HCT116 (cell line): ENCODE measurements around the gene FNIP2. TPM values are rescaled to one million over a fixed set of nuclear protein-coding genes. Genes with fewer than 3 reads are reported as not detected.
A peak's percentile ranks its signal among the peaks of the same experiment; 100 is the strongest.

Source experiments
- ATAC-seq: fragments of 200-7000 bp; cut with Tn5 transposase; 2 replicates; pipeline ENCODE4 v1.9.1; 2020; ENCODE audit warnings: mild to moderate bottlenecking, moderate library complexity
- BruUV-seq: library from RNA; stranded (reverse); fragments of 400-500 nt; replicated peaks from 2 replicates; lab custom pipeline; 2021; lab: Mats Ljungman, UMichigan
- CTCF ChIA-PET: fragments of 300-600 bp; sonication (Branson Sonifier 250); formaldehyde crosslinking; loops from one replicate; lab custom pipeline; 2021; ENCODE audit warnings: antibody characterized with exemption; lab: Charles Lee
- POLR2A ChIA-PET: fragments of 300-600, 350-600 bp; sonication (Branson Sonifier 250); formaldehyde crosslinking; loops from one replicate; lab custom pipeline; 2021; ENCODE audit warnings: antibody characterized with exemption; lab: Charles Lee
- RAD21 ChIA-PET, 2 experiments: fragments of 300-600 bp; sonication (Branson Sonifier 250); formaldehyde crosslinking; loops; one replicate each; lab custom pipeline; 2023; ENCODE audit warnings: low total read pairs in 2 of 2; ENCODE audit not compliant: uncharacterized antibody in 2 of 2, unreplicated experiment in 2 of 2, low non-redundant PET in 1 of 2; lab: Charles Lee
- DNase-seq: peaks from one replicate; pipeline ENCODE4 v3.0.0-alpha.2; 2010; ENCODE audit warnings: low read depth, low spot score
- H2AFZ ChIP-seq: fragments of 200-600 bp; shearing (Covaris generic), sonication (generic); 2 replicates; pipeline ENCODE4 v1.6.1; 2017; ENCODE audit warnings: low read depth, mixed run types, mixed read lengths, antibody characterized with exemption, low read length; ENCODE audit not compliant: poor library complexity, severe bottlenecking
- H3K27ac ChIP-seq: 2 replicates; pipeline ENCODE4 v1.5.1; 2012; ENCODE audit warnings: low read depth, low read length
- H3K27me3 ChIP-seq: fragments of 200-600 bp; sonication (generic); 2 replicates; pipeline ENCODE4 v1.6.1; 2016; ENCODE audit warnings: mixed run types, low read length, mixed read lengths; ENCODE audit not compliant: insufficient read depth
- H3K36me3 ChIP-seq, 2 experiments: fragments of 200-500 bp in 1 of 2; fragments of 200-600 bp in 1 of 2; sonication (Bioruptor generic) in 1 of 2; sonication (generic) in 1 of 2; 2 replicates each; pipeline versions ENCODE4 v1.5.1 to v1.6.1; 2014 to 2016; ENCODE audit warnings: low read length in 2 of 2, inconsistent platforms in 1 of 2, mixed read lengths in 1 of 2, mixed run types in 1 of 2; ENCODE audit not compliant: insufficient read depth in 2 of 2, control insufficient read depth in 1 of 2
- H3K4me1 ChIP-seq, 2 experiments: fragments of 200-600 bp in 1 of 2; sonication (generic) in 1 of 2; 2 replicates each; pipeline versions ENCODE4 v1.5.1 to v1.6.1; 2012 to 2017; ENCODE audit warnings: low read length in 2 of 2, inconsistent platforms in 1 of 2, mild to moderate bottlenecking in 1 of 2, mixed read lengths in 1 of 2, mixed run types in 1 of 2, moderate library complexity in 1 of 2; ENCODE audit not compliant: insufficient read depth in 2 of 2, control insufficient read depth in 1 of 2
- H3K4me2 ChIP-seq: fragments of 200-600 bp; sonication (generic); 2 replicates; pipeline ENCODE4 v1.6.1; 2017; ENCODE audit warnings: mixed run types, low read length, mixed read lengths
- H3K4me3 ChIP-seq, 2 experiments: fragments of 200-600 bp in 1 of 2; sonication (generic) in 1 of 2; replicated peaks in 1 of 2; 2 replicates each; pipeline ENCODE4 v1.5.1; 2011 to 2016; ENCODE audit warnings: low read length in 2 of 2, control low read depth in 1 of 2, low read depth in 1 of 2, mild to moderate bottlenecking in 1 of 2, mixed read lengths in 1 of 2, mixed run types in 1 of 2
- H3K79me2 ChIP-seq: fragments of 200-600 bp; sonication (generic); 2 replicates; pipeline ENCODE4 v1.6.1; 2017; ENCODE audit warnings: mild to moderate bottlenecking, mixed run types, low read length, moderate library complexity, mixed read lengths; ENCODE audit not compliant: insufficient read depth
- H3K9ac ChIP-seq: fragments of 200-600 bp; sonication (generic); 2 replicates; pipeline ENCODE4 v1.6.1; 2016; ENCODE audit warnings: low read length, mixed read lengths
- H3K9me2 ChIP-seq: fragments of 200-600 bp; sonication (generic), shearing (Covaris generic); 2 replicates; pipeline ENCODE4 v1.6.1; 2017; ENCODE audit warnings: mixed run types, mild to moderate bottlenecking, moderate library complexity; ENCODE audit not compliant: insufficient read depth
- H3K9me3 ChIP-seq, 2 experiments: fragments of 200-500 bp in 1 of 2; fragments of 200-600 bp in 1 of 2; sonication (Bioruptor generic) in 1 of 2; sonication (generic) in 1 of 2; 2 replicates each; pipeline ENCODE4 v1.6.1; 2014 to 2017; ENCODE audit warnings: low read length in 2 of 2, mixed read lengths in 2 of 2, inconsistent platforms in 1 of 2, low read depth in 1 of 2, mild to moderate bottlenecking in 1 of 2, mixed run types in 1 of 2, moderate library complexity in 1 of 2; ENCODE audit not compliant: control insufficient read depth in 1 of 2, insufficient read depth in 1 of 2
- H4K20me1 ChIP-seq: fragments of 200-600 bp; sonication (generic), shearing (Covaris generic); 2 replicates; pipeline ENCODE4 v1.6.1; 2017; ENCODE audit warnings: mixed run types, mild to moderate bottlenecking, moderate library complexity; ENCODE audit not compliant: insufficient read depth
- CBX3 ChIP-seq: IDR thresholded peaks from 2 replicates; pipeline ENCODE4 v1.6.1; 2012; ENCODE audit warnings: low read depth
- CEBPB ChIP-seq: IDR thresholded peaks from 2 replicates; pipeline ENCODE4 v1.6.1; 2012; ENCODE audit warnings: low read depth
- EGR1 ChIP-seq: IDR thresholded peaks from 2 replicates; pipeline ENCODE4 v1.6.1; 2012; ENCODE audit warnings: low read depth
- EZH2 ChIP-seq: fragments of 200-600 bp; sonication (generic); IDR thresholded peaks from 2 replicates; pipeline ENCODE4 v1.6.1; 2017; ENCODE audit warnings: antibody characterized with exemption, mixed run types
- FOSL1 ChIP-seq: IDR thresholded peaks from 2 replicates; pipeline ENCODE4 v1.6.1; 2012; ENCODE audit warnings: low read depth
- RAD21 ChIP-seq: IDR thresholded peaks from 2 replicates; pipeline ENCODE4 v1.6.1; 2012; ENCODE audit warnings: low read depth, mild to moderate bottlenecking
- SIN3A ChIP-seq: IDR thresholded peaks from 2 replicates; pipeline ENCODE4 v1.6.1; 2012; ENCODE audit warnings: low read depth
- SP1 ChIP-seq: IDR thresholded peaks from 2 replicates; pipeline ENCODE4 v1.6.1; 2012; ENCODE audit warnings: low read depth
- SRF ChIP-seq: IDR thresholded peaks from 2 replicates; pipeline ENCODE4 v1.6.1; 2012; ENCODE audit warnings: low read depth
- TCF7L2 ChIP-seq: IDR thresholded peaks from 2 replicates; pipeline ENCODE4 v1.7.0; 2011; ENCODE audit warnings: borderline replicate concordance, inconsistent platforms; ENCODE audit not compliant: insufficient read depth, insufficient read length; ENCODE audit errors: extremely low read depth
- YY1 ChIP-seq: IDR thresholded peaks from 2 replicates; pipeline ENCODE4 v1.6.1; 2011; ENCODE audit warnings: low read length, low read depth, moderate library complexity, mild to moderate bottlenecking; ENCODE audit not compliant: insufficient replicate concordance; ENCODE audit errors: extremely low read depth
- ZFX ChIP-seq: fragments of 450-650 bp; IDR thresholded peaks from 2 replicates; pipeline ENCODE4 v1.6.1; 2017
- ZNF274 ChIP-seq: fragments of 200-500 bp; sonication (Bioruptor generic); IDR thresholded peaks from 2 replicates; pipeline ENCODE4 v1.6.1; 2014; ENCODE audit warnings: mild to moderate bottlenecking, low read depth, low read length, inconsistent platforms
- intact Hi-C: fragments of 100-400 bp; cut with micrococcal nuclease; formaldehyde crosslinking; loops from 2 replicates; pipeline ENCODE4 v1.10.0; 2022
- total RNA-seq: library from RNA; stranded (reverse); gene quantifications from one replicate; pipeline ENCODE4 v1.2.1, GENCODE V29; 2021; ENCODE audit not compliant: unreplicated experiment
- TF ChIP-seq, protein P1 (sequence below), 3 experiments: fragments of 200-600 bp in 1 of 3; sonication (generic) in 1 of 3; IDR thresholded peaks in 2 of 3; conservative IDR thresholded peaks in 1 of 3; 2 replicates each; pipeline ENCODE4 v1.5.1; 2012 to 2017; ENCODE audit warnings: low read depth in 2 of 3, low read length in 2 of 3, antibody characterized with exemption in 1 of 3, borderline replicate concordance in 1 of 3, control low read depth in 1 of 3, mild to moderate bottlenecking in 1 of 3, mixed read lengths in 1 of 3, mixed run types in 1 of 3, moderate library complexity in 1 of 3; ENCODE audit not compliant: insufficient read depth in 1 of 3
- TF ChIP-seq, protein P2 (sequence below): IDR thresholded peaks from 2 replicates; pipeline ENCODE4 v1.6.1; 2012
- TF ChIP-seq, protein P3 (sequence below): IDR thresholded peaks from 2 replicates; pipeline ENCODE4 v1.6.1; 2012

Gene FNIP2
- total RNA-seq, 1 experiment from 2014 or later: 4.8 TPM

DNA sequence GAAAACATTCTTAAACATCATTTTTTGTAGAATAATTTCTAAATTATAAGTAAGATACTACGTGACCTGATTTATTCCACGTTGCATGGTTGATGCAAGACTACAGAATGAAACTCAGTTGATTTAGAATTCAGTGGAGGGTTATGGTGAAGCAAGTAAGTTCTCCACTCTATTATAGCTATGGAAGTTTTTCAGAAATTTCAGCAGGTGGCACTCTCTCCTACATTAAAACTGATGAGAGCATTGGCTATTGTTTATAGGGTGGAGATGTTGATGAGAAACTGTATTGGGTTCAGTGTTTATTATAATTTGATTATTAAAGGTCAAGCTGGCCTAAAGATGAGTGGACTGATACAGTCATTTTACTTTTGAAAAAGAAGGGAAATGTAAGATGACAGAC lies 88.0 kb downstream of the FNIP2 start:
- ChIA-PET POLR2A (no interaction called here), CTCF (interaction anchor here (0.6 to 1.6 kb wide), 12 partner anchors 248 to 759 kb away, joined by 3 to 6 read pairs (median 5); no protein-coding TSS in a partner anchor), RAD21 (interaction anchor here (0.7 to 0.8 kb wide), 2 partner anchors 319 to 335 kb away, joined by 3 read pairs; no protein-coding TSS in a partner anchor)
- Histone ChIP-seq H3K4me1 (no peaks in the 10 kb centered on the region), H3K79me2 (no peaks in the 10 kb centered on the region), H3K9me3 (no peaks in the 10 kb centered on the region), H2AFZ (no peak overlapping the region), H3K4me3 (no peak overlapping the region), H3K27ac (no peak overlapping the region), H3K9ac (no peak overlapping the region), H3K27me3 (no peaks in the 10 kb centered on the region), H3K9me2 (no peaks in the 10 kb centered on the region), H3K36me3 (no peaks in the 10 kb centered on the region), H3K4me2 (no peak overlapping the region), H4K20me1 (no peaks in the 10 kb centered on the region)
- TF ChIP-seq, protein P1, sequence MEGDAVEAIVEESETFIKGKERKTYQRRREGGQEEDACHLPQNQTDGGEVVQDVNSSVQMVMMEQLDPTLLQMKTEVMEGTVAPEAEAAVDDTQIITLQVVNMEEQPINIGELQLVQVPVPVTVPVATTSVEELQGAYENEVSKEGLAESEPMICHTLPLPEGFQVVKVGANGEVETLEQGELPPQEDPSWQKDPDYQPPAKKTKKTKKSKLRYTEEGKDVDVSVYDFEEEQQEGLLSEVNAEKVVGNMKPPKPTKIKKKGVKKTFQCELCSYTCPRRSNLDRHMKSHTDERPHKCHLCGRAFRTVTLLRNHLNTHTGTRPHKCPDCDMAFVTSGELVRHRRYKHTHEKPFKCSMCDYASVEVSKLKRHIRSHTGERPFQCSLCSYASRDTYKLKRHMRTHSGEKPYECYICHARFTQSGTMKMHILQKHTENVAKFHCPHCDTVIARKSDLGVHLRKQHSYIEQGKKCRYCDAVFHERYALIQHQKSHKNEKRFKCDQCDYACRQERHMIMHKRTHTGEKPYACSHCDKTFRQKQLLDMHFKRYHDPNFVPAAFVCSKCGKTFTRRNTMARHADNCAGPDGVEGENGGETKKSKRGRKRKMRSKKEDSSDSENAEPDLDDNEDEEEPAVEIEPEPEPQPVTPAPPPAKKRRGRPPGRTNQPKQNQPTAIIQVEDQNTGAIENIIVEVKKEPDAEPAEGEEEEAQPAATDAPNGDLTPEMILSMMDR (IDR thresholded peaks at IDR 0.05 in 2 of 3, conservative IDR thresholded peaks at IDR 0.05 in 1 of 3; ENCODE audit: borderline replicate concordance in 1 of 3, insufficient read depth in 1 of 3, low read depth in 2 of 3, low read length in 2 of 3): peak; percentile 49 to 83 (median 67)
- TF ChIP-seq SIN3A (no peak), RAD21 (peak; percentile 91)
- ATAC-seq (peak; percentile 95), DNase-seq (peak; percentile 26)
- intact Hi-C loops: loop anchor here (1.0 kb wide), 3 partner anchors 318 to 589 kb away; no protein-coding TSS in a partner anchor
- no TSS peak for BruUV-seq

DNA sequence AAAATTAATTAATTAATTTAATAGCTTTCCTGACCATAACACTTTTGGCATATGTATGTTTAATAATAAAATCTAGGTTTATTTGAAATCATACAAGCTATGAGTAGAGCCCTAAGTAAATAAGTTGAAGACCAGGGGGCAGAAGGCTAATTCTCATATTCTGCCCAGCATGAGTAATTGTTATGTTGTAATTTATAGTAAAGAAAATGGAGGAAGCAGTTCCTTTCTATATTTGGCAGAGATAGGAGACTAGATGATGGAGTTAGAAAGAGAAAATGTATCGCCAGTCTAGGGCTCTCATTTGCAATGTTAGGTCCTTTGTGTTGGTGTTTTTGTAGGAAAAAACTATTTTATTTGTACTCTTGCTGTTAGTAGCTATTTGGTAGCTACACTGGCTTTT lies 89.1 kb downstream of the FNIP2 start:
- no TSS peak for BruUV-seq
- Histone ChIP-seq H3K4me1 (no peaks in the 10 kb centered on the region), H3K9me2 (no peaks in the 10 kb centered on the region), H2AFZ (no peak overlapping the region), H3K4me2 (no peak overlapping the region), H3K27ac (no peak overlapping the region), H3K9me3 (no peaks in the 10 kb centered on the region), H3K9ac (no peak overlapping the region), H3K36me3 (no peaks in the 10 kb centered on the region), H3K79me2 (no peaks in the 10 kb centered on the region), H3K4me3 (no peak overlapping the region), H4K20me1 (no peaks in the 10 kb centered on the region), H3K27me3 (no peaks in the 10 kb centered on the region)
- intact Hi-C loops: loop anchor here (1.0 kb wide), 3 partner anchors 317 to 588 kb away; no protein-coding TSS in a partner anchor
- TF ChIP-seq, protein P2, sequence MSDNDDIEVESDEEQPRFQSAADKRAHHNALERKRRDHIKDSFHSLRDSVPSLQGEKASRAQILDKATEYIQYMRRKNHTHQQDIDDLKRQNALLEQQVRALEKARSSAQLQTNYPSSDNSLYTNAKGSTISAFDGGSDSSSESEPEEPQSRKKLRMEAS: no peak
- TF ChIP-seq ZNF274 (no peak), YY1 (no peak), EZH2 (no peak), SRF (no peak), CEBPB (no peak), FOSL1 (no peak), CBX3 (no peak), RAD21 (no peak), SP1 (no peak), ZFX (no peak), EGR1 (no peak), TCF7L2 (no peak)
- TF ChIP-seq, protein P3, sequence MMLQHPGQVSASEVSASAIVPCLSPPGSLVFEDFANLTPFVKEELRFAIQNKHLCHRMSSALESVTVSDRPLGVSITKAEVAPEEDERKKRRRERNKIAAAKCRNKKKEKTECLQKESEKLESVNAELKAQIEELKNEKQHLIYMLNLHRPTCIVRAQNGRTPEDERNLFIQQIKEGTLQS: no peak
- TF ChIP-seq, protein P1 (IDR thresholded peaks at IDR 0.05 in 2 of 3, conservative IDR thresholded peaks at IDR 0.05 in 1 of 3; ENCODE audit: borderline replicate concordance in 1 of 3, insufficient read depth in 1 of 3, low read depth in 2 of 3, low read length in 2 of 3): no peak
- no peak for DNase-seq
- ChIA-PET CTCF (interaction anchor here (0.9 to 1.6 kb wide), 3 partner anchors 321 to 597 kb away, joined by 3 to 5 read pairs (median 5); no protein-coding TSS in a partner anchor), POLR2A (interaction anchor here (0.6 kb wide), 1 partner anchor 320 kb away, joined by 3 read pairs; no protein-coding TSS in a partner anchor), RAD21 (interaction anchor here in 1 of 2 experiments (1.1 kb wide), 1 partner anchor 345 kb away, joined by 3 read pairs; no protein-coding TSS in a partner anchor)
- no peak for ATAC-seq
